ENCODE data around the gene UNK.
"Not testable (repeated sequence)": the region's sequence is repeated elsewhere in the genome, so short reads cannot be mapped to it uniquely, and the experiment has no call there.

Gene UNK

DNA sequence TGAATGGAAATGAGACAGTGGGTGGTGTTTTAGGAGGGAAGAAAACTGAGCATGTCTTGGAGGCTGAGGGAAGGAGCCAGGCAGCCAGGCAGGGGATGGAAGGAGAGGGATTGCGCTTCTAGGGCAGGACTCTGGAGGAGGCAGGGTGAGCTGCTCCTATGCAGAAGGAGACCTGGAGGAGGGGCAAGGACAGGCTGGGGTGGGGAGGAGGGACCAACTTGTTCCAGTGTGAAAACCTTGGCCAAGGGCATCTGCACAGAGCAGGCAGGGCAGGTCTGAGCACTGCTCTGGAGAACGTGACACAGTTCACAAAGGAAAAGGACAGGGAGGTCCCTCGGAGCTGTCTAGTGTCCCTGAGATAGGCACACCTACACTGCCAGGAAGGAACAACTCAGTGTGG, 25.1 kb upstream of the UNK start:
- no peak overlapping the region for H3K4me3 ChIP-seq (ENCODE audit: low read depth, low read length)
- no peak for DNase-seq (ENCODE audit: low read depth)
- TF ChIP-seq, protein P1, sequence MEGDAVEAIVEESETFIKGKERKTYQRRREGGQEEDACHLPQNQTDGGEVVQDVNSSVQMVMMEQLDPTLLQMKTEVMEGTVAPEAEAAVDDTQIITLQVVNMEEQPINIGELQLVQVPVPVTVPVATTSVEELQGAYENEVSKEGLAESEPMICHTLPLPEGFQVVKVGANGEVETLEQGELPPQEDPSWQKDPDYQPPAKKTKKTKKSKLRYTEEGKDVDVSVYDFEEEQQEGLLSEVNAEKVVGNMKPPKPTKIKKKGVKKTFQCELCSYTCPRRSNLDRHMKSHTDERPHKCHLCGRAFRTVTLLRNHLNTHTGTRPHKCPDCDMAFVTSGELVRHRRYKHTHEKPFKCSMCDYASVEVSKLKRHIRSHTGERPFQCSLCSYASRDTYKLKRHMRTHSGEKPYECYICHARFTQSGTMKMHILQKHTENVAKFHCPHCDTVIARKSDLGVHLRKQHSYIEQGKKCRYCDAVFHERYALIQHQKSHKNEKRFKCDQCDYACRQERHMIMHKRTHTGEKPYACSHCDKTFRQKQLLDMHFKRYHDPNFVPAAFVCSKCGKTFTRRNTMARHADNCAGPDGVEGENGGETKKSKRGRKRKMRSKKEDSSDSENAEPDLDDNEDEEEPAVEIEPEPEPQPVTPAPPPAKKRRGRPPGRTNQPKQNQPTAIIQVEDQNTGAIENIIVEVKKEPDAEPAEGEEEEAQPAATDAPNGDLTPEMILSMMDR (IDR thresholded peaks at IDR 0.05; ENCODE audit: low read depth, low read length, missing control alignments): no peak

DNA sequence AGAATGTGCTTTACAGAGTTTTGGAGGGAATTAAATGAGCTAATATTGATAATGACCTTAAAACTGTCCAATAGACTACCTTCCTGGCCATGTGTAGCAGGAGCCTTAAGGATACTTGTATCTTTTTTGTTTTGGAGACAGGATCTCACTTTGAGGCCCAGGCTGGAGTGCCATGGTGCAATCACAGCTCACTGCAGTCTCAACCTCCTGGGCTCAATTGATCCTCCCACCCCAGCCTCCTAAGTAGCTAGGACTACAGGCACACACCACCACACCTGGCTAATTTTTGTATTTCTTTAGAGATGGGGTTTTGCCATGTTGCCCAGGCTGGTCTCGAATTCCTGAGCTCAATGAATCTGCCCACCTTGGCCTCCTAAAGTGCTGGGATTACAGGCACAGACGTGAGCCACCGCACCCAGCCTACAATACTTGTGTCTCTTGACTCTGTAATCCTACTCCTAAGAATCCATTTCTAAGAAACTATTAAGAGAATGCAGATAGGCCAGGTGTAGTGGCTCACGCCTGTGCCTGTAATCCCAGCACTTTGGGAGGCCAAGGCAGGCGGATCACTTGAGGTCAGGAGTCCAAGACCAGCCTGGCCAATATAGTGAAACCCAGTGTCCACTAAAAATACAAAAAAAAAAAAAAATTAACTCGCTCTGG, 24.5 kb upstream of the UNK start:
- H3K4me3 ChIP-seq (ENCODE audit: low read depth, low read length); DNase-seq (ENCODE audit: low read depth): not testable (repeated sequence)

DNA sequence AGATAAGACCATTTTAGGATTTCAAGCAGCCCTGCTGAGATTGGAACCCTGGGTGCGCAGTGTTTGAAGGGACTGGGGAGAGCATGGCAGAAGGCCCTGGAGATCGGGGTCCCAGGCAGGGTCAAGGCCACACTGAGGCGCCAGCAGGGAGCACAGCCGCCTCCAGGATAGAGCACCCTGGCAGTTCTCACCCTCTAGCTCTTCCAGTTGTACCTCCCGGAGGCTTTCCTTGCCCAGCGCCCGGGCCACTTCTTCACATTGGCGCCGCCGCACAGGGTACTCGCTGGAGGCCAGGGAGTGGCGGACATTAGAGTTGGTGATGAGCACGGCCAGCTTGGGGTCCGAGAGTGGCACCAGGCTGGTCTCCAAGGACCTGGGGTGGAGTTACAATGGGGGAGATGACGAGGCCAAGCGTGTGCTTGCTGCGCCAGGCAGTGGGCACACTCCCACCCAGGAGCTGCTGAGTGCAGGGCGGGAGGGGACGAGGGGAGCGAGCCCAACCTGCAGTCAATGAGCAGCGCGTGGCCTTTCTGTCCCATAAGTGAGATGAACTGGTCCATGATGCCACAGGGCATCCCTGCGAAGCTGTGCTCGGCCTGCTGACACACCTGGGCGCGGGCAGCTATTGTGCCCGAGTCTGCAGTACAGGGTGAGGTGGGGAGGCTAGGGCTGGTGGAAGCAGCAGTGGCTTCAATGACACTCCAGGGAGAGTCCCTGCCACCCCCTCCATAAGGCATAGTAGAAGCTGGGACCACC, 21.9 kb upstream of the UNK start:
- H3K4me3 ChIP-seq (ENCODE audit: low read depth, low read length): no peak overlapping the region
- DNase-seq (ENCODE audit: low read depth): no peak
- TF ChIP-seq, protein P1 (IDR thresholded peaks at IDR 0.05; ENCODE audit: low read depth, low read length, missing control alignments): no peak

DNA sequence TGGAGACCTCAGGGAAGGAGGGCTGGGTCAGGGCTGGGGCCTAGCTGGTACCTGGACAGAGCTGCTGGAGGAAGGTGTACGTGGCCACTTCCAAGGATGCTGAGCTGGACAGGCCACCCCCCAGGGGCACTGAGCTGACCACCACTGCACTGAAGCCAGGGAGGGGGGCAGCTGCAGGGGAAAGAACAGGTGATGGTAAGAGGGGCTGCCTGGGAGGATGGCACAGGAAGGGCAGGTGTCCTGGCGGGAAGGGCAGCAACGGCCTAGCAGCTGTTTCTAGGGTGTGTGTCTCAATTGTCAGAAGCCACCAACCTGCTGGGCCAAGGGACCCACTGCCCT, 21.4 kb upstream of the UNK start:
- H3K4me3 ChIP-seq (ENCODE audit: low read depth, low read length): no peak overlapping the region
- TF ChIP-seq, protein P1 (IDR thresholded peaks at IDR 0.05; ENCODE audit: low read depth, low read length, missing control alignments): no peak
- no peak for DNase-seq (ENCODE audit: low read depth)

DNA sequence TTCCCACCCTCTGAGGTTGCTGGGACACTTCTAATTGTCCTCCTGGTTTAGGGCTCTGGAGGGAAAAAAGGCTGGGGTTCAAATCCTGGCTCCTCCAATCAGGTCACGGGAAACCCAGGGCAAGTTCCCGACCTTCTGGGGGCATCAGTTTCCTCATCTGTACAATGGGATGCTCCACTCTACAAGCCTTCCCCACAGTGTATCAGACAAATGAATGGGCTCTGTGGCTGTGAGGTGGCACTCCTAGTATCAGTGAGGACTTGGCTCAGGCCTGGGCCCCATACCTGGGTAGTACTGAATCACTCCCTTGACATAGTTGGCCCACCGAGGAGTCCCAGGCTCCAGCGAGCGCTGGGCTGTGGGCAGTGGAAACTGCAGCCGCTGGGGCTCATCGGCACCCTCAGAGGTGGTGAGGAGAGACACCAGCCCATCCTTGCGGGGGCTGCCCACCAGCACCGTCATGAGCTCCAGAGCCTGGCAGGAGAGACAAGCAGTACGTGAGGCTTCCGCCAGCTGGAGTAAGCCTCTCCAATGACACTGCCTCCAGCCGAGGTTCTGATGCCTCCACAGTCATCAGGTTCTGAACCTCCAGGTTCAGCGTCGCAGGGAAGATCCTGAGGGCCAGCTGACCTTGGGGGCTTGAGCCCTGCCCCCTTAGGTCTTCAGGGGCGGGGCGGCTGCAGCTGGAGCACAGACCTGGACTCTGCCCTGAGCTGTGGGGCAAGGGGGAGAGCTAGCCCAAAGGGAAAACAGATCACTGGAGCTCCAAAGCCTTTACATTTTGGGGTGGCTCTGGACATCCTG, 20.8 kb upstream of the UNK start:
- DNase-seq (ENCODE audit: low read depth): no peak
- peak overlapping the region; percentile 85 for H3K4me3 ChIP-seq (ENCODE audit: low read depth, low read length)
- TF ChIP-seq, protein P1 (IDR thresholded peaks at IDR 0.05; ENCODE audit: low read depth, low read length, missing control alignments): no peak

DNA sequence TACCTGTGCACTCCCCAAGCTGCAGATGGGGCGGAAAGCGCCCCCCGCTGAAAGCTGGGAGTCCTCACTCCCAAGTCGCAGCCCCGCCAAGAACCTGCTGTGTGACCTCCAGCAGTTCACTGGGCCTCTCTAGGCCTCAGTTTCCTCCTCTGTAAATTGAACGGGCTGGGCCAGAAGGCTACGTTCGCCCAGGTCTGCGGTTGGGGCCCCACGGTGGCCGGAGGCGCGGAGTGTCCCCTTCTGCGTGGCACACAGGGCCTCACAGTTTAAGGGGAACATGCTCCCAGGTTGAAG, 20.2 kb upstream of the UNK start:
- peak overlapping the region; percentile 85 for H3K4me3 ChIP-seq (ENCODE audit: low read depth, low read length)
- no peak for DNase-seq (ENCODE audit: low read depth)
- TF ChIP-seq, protein P1 (IDR thresholded peaks at IDR 0.05; ENCODE audit: low read depth, low read length, missing control alignments): no peak

DNA sequence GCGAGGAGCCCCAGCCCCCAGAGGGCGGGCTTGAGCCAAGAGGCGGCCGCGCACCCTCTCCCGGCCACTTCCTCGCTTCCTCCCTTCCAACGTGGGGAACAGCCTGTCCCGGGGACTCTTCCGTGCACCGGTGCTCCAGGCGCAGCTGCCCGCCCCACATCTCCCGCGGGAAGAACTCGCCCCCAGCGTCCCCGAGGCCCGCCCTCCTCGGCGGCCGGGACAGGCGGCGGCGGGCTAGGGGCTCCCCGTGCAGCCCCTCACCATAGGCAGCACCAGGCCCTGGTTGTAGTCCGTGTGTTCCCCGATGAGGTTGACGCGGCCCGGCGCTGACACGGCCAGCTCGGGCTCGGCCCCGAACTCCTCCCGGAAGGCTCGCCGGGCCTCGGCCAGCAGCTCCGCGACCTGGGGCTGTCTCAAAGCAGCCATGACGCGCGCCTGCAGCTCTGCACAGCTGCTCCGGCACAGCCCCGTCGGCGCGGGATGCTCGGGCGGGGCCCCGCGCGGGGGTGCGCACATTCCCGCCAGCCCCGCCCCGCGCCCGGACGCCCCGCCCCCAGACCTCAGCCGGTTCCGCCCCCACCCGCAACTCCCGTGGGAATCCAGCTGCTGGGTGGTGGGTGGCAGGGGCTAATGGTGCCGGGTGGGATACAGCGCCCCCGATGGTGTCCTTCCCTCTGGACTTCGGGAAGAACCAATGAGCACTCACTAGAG, 19.7 kb upstream of the UNK start, which contains the start of gene GALK1:
GALK1 (minus strand) TSS at position 482 of the 711 bp plus-strand sequence; CDS start at position 426, 56 bp downstream.
- DNase-seq (ENCODE audit: low read depth): no peak
- peak within 1 kb of the TSS; percentile 85 for H3K4me3 ChIP-seq (ENCODE audit: low read depth, low read length)
- TF ChIP-seq, protein P1 (IDR thresholded peaks at IDR 0.05; ENCODE audit: low read depth, low read length, missing control alignments): peak; percentile 71

All from GM12864 (cell line).